ENCODE results near the gene LITAF. TPM values are rescaled to one million over a fixed set of nuclear protein-coding genes. Genes with fewer than 3 reads are reported as not detected.
"Not testable (repeated sequence)": the region's sequence is repeated elsewhere in the genome, so short reads cannot be mapped to it uniquely, and the experiment has no call there.

LITAF gene
- total RNA-seq, 4 donors from 2014 or later, result 32.8 to 193 (median 101) TPM

DNA sequence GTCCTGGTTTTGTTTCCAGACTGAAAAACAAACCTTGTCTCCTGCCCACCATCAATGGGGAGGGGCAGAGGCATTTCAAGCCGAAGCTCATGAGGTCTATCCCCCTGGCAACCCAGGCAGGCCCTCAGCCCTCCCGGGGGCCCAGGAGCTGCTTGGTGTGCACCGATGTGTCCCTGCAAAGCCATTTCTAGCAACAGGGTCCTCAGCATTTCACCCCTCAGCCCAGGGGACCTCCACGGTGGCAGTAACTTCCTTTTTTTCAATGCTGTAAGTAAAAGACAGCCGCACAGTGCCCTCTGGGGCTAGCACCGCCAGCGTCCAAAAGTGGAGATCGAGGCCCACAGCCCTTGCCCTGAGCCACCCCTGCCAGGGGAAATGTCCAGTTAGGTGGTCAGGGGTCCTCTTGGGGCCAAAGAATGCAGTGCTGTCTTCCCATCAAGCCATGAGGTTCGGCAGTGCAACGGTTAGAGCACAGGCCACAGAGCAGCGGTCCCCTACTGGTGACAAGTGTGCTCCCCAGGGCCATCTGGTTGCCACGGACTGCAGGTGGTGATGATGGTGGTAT lies 79.9 kb downstream of the LITAF start:
- intact Hi-C loops (cut with DNase I; ENCODE audit: low total_unique reads), result no loop called here
- H3K36me3 ChIP-seq, result no peaks in the 10 kb centered on the region
- 77% methylated on average over 12 of the region's 12 CpGs; no CpG with 5 or more reads in 1 of the 2 donors for WGBS, 2 donors (ENCODE audit: low coverage in 1 of 2)
- no peak overlapping the region for H3K27ac ChIP-seq
- in situ Hi-C loops (cut with MboI; ENCODE audit: low pct_ligation_motif_present in 1 of 4, low pct_unique_long_range_greater_than_20kb in 1 of 4, low sequenced_read_pairs in 3 of 4), result no loop called here
- H3K4me1 ChIP-seq, result no peaks in the 10 kb centered on the region
- H3K4me3 ChIP-seq, result no peak overlapping the region
- DNase-seq, result no peak
- H3K9me3 ChIP-seq, result no peaks in the 10 kb centered on the region
- TF ChIP-seq CTCF (IDR thresholded peaks at IDR 0.05) (no peak), POLR2AphosphoS5 (IDR thresholded peaks at IDR 0.05) (no peak), EP300 (IDR thresholded peaks at IDR 0.05; ENCODE audit: low read depth) (no peak), POLR2A (IDR thresholded peaks at IDR 0.05) (no peak)
- H3K27me3 ChIP-seq, result no peaks in the 10 kb centered on the region

- 80% methylated on average over 13 of the region's 13 CpGs; no CpG with 5 or more reads in 1 of the 2 donors for WGBS, 2 donors (ENCODE audit: low coverage in 1 of 2)
- H3K9me3 ChIP-seq; H3K4me1 ChIP-seq; DNase-seq; H3K27me3 ChIP-seq; H3K4me3 ChIP-seq; intact Hi-C loops (cut with DNase I; ENCODE audit: low total_unique reads); in situ Hi-C loops (cut with MboI; ENCODE audit: low pct_ligation_motif_present in 1 of 4, low pct_unique_long_range_greater_than_20kb in 1 of 4, low sequenced_read_pairs in 3 of 4); H3K27ac ChIP-seq; H3K36me3 ChIP-seq: not testable (repeated sequence)
These were observed 82.5 kb downstream of the LITAF start for GRCh38 chr16:11504261-11504660.

- TF ChIP-seq CTCF (IDR thresholded peaks at IDR 0.05) (no peak), POLR2A (IDR thresholded peaks at IDR 0.05) (no peak), EP300 (IDR thresholded peaks at IDR 0.05; ENCODE audit: low read depth) (no peak), POLR2AphosphoS5 (IDR thresholded peaks at IDR 0.05) (no peak)
- Histone ChIP-seq H3K9me3 (no peaks in the 10 kb centered on the region), H3K27ac (no peak overlapping the region), H3K4me3 (no peak overlapping the region), H3K4me1 (peaks cover 0 to 2% (median under 1%) of the 10 kb centered on the region in 4 donors), H3K36me3 (no peaks in the 10 kb centered on the region), H3K27me3 (no peaks in the 10 kb centered on the region)
- intact Hi-C loops (cut with DNase I; ENCODE audit: low total_unique reads), result no loop called here
- 73% methylated on average over 10 of the region's 10 CpGs; no CpG with 5 or more reads in 1 of the 2 donors for WGBS, 2 donors (ENCODE audit: low coverage in 1 of 2)
- no peak for DNase-seq
- in situ Hi-C loops (cut with MboI; ENCODE audit: low pct_ligation_motif_present in 1 of 4, low pct_unique_long_range_greater_than_20kb in 1 of 4, low sequenced_read_pairs in 3 of 4), result no loop called here
These were observed 83.2 kb downstream of the LITAF start for GRCh38 chr16:11503566-11503965.

GRCh38 chr16:11502239-11502638 lies 84.5 kb downstream of the LITAF start:
- DNase-seq, result no peak
- in situ Hi-C loops (cut with MboI; ENCODE audit: low pct_ligation_motif_present in 1 of 4, low pct_unique_long_range_greater_than_20kb in 1 of 4, low sequenced_read_pairs in 3 of 4), result no loop called here
- WGBS, 2 donors (ENCODE audit: low coverage in 1 of 2), result 57% methylated on average over 4 of the region's 4 CpGs; no CpG with 5 or more reads in 1 of the 2 donors
- Histone ChIP-seq H3K27me3 (no peaks in the 10 kb centered on the region), H3K4me1 (peaks cover 4 to 14% (median 8%) of the 10 kb centered on the region in 4 donors), H3K4me3 (no peak overlapping the region), H3K36me3 (no peaks in the 10 kb centered on the region), H3K27ac (no peak overlapping the region), H3K9me3 (no peaks in the 10 kb centered on the region)
- TF ChIP-seq POLR2A (IDR thresholded peaks at IDR 0.05), result no peak
- TF ChIP-seq CTCF (IDR thresholded peaks at IDR 0.05), result no peak
- TF ChIP-seq POLR2AphosphoS5 (IDR thresholded peaks at IDR 0.05), result no peak
- no peak for TF ChIP-seq EP300 (IDR thresholded peaks at IDR 0.05; ENCODE audit: low read depth)
- intact Hi-C loops (cut with DNase I; ENCODE audit: low total_unique reads), result no loop called here

GRCh38 chr16:11501632-11502031 lies 85.1 kb downstream of the LITAF start:
- H3K4me1 ChIP-seq, result peaks cover 9 to 20% (median 14%) of the 10 kb centered on the region in 4 donors
- H3K4me3 ChIP-seq, result no peak overlapping the region
- H3K27me3 ChIP-seq, result no peaks in the 10 kb centered on the region
- no peaks in the 10 kb centered on the region for H3K36me3 ChIP-seq
- no peaks in the 10 kb centered on the region for H3K9me3 ChIP-seq
- H3K27ac ChIP-seq, result no peak overlapping the region
- WGBS, 2 donors (ENCODE audit: low coverage in 1 of 2), result 69% methylated on average over 8 of the region's 9 CpGs; no CpG with 5 or more reads in 1 of the 2 donors
- in situ Hi-C loops (cut with MboI; ENCODE audit: low pct_ligation_motif_present in 1 of 4, low pct_unique_long_range_greater_than_20kb in 1 of 4, low sequenced_read_pairs in 3 of 4) (no loop called here), intact Hi-C loops (cut with DNase I; ENCODE audit: low total_unique reads) (no loop called here)
- DNase-seq, result no peak
- TF ChIP-seq POLR2A (IDR thresholded peaks at IDR 0.05) (no peak), EP300 (IDR thresholded peaks at IDR 0.05; ENCODE audit: low read depth) (no peak), POLR2AphosphoS5 (IDR thresholded peaks at IDR 0.05) (no peak), CTCF (IDR thresholded peaks at IDR 0.05) (no peak)
